HG02884 (cell line): ENCODE measurements around the gene MIA.
"Not testable (repeated sequence)": the region's sequence is repeated elsewhere in the genome, so short reads cannot be mapped to it uniquely, and the experiment has no call there.

Experiments
- ATAC-seq: cut with Tn5 transposase; IDR thresholded peaks from one replicate; pipeline ENCODE4 v1.9.1; 2021; ENCODE audit warnings: mild to moderate bottlenecking, moderate library complexity; ENCODE audit not compliant: unreplicated experiment

The MIA gene

GRCh38 chr19:40777937-40778705 lies 2.8 kb downstream of the MIA start, which contains the start of gene RAB4B:
Gene RAB4B (plus strand): TSS chr19:40778247. CDS start chr19:40778376, 129 bp downstream.
- ATAC-seq, result peak; percentile 53

GRCh38 chr19:40778706-40779284 lies 3.5 kb downstream of the MIA start:
- ATAC-seq, result no peak

GRCh38 chr19:40780582-40780981 lies 5.3 kb downstream of the MIA start:
- no peak for ATAC-seq

- ATAC-seq, result no peak
These were observed 5.8 kb downstream of the MIA start for GRCh38 chr19:40781140-40781539.

GRCh38 chr19:40783711-40784110 lies 8.4 kb downstream of the MIA start:
- no peak for ATAC-seq

- ATAC-seq, result not testable (repeated sequence)
These were observed 8.8 kb downstream of the MIA start for GRCh38 chr19:40784146-40784545.

- ATAC-seq, result no peak
These were observed 10.2 kb downstream of the MIA start for GRCh38 chr19:40785526-40785925.

- no peak for ATAC-seq
These were observed 11.0 kb downstream of the MIA start for GRCh38 chr19:40786060-40787037.

- ATAC-seq, result no peak
These were observed 16.0 kb downstream of the MIA start for GRCh38 chr19:40791349-40791748.

GRCh38 chr19:40791996-40792395 lies 16.7 kb downstream of the MIA start:
- no peak for ATAC-seq

GRCh38 chr19:40797166-40797962 lies 22.0 kb downstream of the MIA start:
- no peak for ATAC-seq

GRCh38 chr19:40797963-40798682 lies 22.8 kb downstream of the MIA start:
- ATAC-seq, result no peak

GRCh38 chr19:40798683-40799557 lies 23.6 kb downstream of the MIA start, which contains the start of gene EGLN2:
Gene EGLN2 (plus strand): TSS chr19:40799191. CDS start chr19:40800573, 1,382 bp downstream.
- peak; percentile 66 for ATAC-seq

GRCh38 chr19:40799558-40800338 lies 24.4 kb downstream of the MIA start:
- ATAC-seq, result no peak

GRCh38 chr19:40800339-40800996 lies 25.1 kb downstream of the MIA start:
- no peak for ATAC-seq

GRCh38 chr19:40800997-40801377 lies 25.7 kb downstream of the MIA start:
- ATAC-seq, result no peak
